Upper lobe of right lung (tissue), 1 donor: Measurements from ENCODE around the gene TAF8. TPM values are rescaled to one million over a fixed set of nuclear protein-coding genes. Genes with fewer than 3 reads are reported as not detected.

Experiments
- ATAC-seq: fragments of 200-7000 bp; cut with Tn5 transposase; one replicate; pipeline ENCODE4 v1.9.1; 2020; ENCODE audit warnings: mild to moderate bottlenecking, moderate library complexity
- DNase-seq: peaks from one replicate; pipeline ENCODE4 v3.0.0-alpha.2; 2020
- H3K27ac ChIP-seq: fragments of 200-600 bp; one replicate; pipeline ENCODE4 v1.8.0; 2022
- H3K27me3 ChIP-seq: fragments of 200-600 bp; one replicate; pipeline ENCODE4 v1.8.0; 2022; ENCODE audit warnings: mild to moderate bottlenecking
- H3K36me3 ChIP-seq: fragments of 200-600 bp; one replicate; pipeline ENCODE4 v1.8.0; 2022
- H3K4me1 ChIP-seq: fragments of 200-600 bp; one replicate; pipeline ENCODE4 v1.8.0; 2022
- H3K4me3 ChIP-seq: fragments of 200-600 bp; one replicate; pipeline ENCODE4 v1.8.0; 2022; ENCODE audit warnings: mild to moderate bottlenecking
- H3K9me3 ChIP-seq: fragments of 200-600 bp; one replicate; pipeline ENCODE4 v1.8.0; 2022
- intact Hi-C: fragments of 100-400 bp; cut with DNase I; formaldehyde crosslinking; loops from one replicate; pipeline ENCODE4 v1.11.0; 2022
- total RNA-seq: library from RNA; stranded (reverse); fragmentation: NEBNext Ultra II Directional; extraction: Animal tissue kit (Norgen Biotek cat#: 25700); gene quantifications from one replicate; pipeline ENCODE4 v1.2.1, GENCODE V29; 2021
- TF ChIP-seq, protein P1 (sequence below): fragments of 200-600 bp; IDR thresholded peaks from one replicate; pipeline ENCODE4 v1.8.0; 2022; ENCODE audit warnings: antibody characterized with exemption
- donor health status: DM: no; HTN: yes; CAD: no; lungs with severe emphysema.

TAF8 gene
- total RNA-seq, 1 donor from 2014 or later, result 31.1 TPM

DNA sequence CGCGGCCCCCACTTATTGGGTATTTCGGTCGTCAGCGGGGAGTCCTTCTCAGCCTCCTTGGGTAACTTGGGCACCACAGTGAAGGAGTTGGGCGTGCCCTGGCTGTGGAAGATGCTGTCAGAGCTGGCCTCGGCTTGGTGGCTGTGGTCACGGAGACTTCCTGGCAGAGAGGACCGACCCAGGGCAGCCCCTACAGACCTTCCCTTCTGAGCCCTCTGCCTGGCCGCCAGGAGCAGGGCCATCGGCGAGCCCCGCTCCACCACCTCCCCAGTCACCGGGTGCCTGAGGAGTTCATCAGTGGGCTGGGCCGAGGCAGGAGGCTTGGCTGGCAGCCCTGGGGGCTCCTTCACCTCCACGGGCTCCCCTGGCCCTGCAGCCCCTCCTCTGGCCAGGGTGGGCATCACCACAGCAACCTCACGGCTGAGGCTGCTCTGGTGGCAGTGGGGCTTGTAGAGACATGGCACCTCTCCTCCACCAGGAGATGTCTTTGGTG, 54.9 kb downstream of the TAF8 start:
- intact Hi-C loops, result no loop called here
- peaks cover 15% of the 10 kb centered on the region for H3K4me1 ChIP-seq
- DNase-seq (no peak), ATAC-seq (no peak)
- H3K9me3 ChIP-seq, result no peaks in the 10 kb centered on the region
- no peaks in the 10 kb centered on the region for H3K36me3 ChIP-seq
- TF ChIP-seq, protein P1, sequence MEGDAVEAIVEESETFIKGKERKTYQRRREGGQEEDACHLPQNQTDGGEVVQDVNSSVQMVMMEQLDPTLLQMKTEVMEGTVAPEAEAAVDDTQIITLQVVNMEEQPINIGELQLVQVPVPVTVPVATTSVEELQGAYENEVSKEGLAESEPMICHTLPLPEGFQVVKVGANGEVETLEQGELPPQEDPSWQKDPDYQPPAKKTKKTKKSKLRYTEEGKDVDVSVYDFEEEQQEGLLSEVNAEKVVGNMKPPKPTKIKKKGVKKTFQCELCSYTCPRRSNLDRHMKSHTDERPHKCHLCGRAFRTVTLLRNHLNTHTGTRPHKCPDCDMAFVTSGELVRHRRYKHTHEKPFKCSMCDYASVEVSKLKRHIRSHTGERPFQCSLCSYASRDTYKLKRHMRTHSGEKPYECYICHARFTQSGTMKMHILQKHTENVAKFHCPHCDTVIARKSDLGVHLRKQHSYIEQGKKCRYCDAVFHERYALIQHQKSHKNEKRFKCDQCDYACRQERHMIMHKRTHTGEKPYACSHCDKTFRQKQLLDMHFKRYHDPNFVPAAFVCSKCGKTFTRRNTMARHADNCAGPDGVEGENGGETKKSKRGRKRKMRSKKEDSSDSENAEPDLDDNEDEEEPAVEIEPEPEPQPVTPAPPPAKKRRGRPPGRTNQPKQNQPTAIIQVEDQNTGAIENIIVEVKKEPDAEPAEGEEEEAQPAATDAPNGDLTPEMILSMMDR, result no peak
- no peaks in the 10 kb centered on the region for H3K27me3 ChIP-seq
- H3K27ac ChIP-seq, result no peak overlapping the region
- no peak overlapping the region for H3K4me3 ChIP-seq

DNA sequence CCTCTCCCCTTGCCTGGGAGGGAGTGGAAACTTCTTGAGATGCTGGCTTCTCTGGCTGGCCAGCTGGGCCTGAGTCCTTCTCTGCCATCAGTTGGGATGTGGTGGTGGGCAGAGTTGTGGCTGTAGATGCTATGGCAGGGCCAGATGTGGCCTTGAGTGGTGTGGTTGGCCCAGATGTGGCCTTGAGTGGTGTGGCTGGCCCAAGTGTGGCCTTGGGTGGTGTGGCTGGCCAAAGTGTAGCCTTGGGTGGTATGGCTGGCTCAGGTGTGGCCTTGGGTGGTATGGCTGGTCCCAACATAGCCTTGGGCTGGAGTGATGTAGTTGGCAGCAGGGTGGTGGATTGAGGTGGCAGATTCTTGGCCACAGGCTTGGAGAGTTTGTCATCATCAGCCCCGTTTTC, 55.4 kb downstream of the TAF8 start:
- ATAC-seq (no peak), DNase-seq (no peak)
- no peaks in the 10 kb centered on the region for H3K27me3 ChIP-seq
- H3K27ac ChIP-seq, result no peak overlapping the region
- H3K4me3 ChIP-seq, result no peak overlapping the region
- H3K4me1 ChIP-seq, result peaks cover 13% of the 10 kb centered on the region
- intact Hi-C loops, result no loop called here
- H3K36me3 ChIP-seq, result no peaks in the 10 kb centered on the region
- TF ChIP-seq, protein P1, result no peak
- no peaks in the 10 kb centered on the region for H3K9me3 ChIP-seq

DNA sequence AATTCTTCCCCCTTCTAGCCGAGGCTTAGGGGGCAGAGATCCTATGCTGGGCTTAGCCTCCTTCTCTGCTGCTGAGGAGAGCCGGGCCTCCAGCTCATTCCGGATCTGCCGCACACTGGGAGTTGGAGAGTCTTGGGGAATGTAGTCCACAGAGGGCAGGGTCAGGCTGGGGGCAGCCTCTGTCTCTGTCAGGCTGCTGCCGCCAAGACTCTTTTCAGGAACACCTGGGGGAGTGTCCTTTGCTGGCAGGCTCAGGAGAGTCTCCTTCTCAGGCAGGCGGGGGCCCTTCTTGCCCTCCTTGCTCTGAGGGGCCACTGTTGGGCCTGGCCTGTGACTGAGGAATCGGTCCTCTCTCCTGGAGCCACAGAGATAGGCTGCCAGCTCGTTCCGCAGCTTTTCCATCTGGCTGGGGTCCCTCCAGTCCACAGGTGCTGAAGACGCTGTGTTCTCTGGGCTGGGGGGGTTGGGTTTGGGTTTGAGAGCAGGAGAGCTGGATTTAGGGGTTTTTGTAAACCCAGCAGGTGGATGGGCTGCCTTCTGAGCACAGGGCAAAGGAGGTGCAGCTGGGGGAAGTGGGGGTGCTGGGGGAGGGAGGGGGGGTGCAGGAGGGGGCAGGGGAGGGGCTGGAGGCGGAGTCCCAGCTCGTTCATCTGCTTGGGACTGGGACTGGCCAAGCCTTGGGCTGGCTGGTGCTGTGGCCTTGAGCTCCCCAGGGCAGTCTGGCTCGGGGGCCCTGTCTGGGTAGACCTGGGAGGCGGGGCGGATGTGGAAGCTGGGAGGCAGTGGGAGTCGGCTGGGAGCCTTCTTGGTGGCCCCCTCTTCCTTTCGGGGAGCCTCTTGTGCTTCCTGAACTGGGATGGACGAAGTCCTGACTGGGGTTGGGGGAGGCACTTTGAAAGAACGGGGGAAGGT, 56.0 kb downstream of the TAF8 start:
- Histone ChIP-seq H3K27ac (no peak overlapping the region), H3K4me3 (no peak overlapping the region), H3K27me3 (no peaks in the 10 kb centered on the region), H3K36me3 (no peaks in the 10 kb centered on the region), H3K4me1 (peaks cover 9% of the 10 kb centered on the region), H3K9me3 (no peaks in the 10 kb centered on the region)
- DNase-seq, result no peak
- ATAC-seq, result no peak
- TF ChIP-seq, protein P1, result no peak
- intact Hi-C loops, result no loop called here

DNA sequence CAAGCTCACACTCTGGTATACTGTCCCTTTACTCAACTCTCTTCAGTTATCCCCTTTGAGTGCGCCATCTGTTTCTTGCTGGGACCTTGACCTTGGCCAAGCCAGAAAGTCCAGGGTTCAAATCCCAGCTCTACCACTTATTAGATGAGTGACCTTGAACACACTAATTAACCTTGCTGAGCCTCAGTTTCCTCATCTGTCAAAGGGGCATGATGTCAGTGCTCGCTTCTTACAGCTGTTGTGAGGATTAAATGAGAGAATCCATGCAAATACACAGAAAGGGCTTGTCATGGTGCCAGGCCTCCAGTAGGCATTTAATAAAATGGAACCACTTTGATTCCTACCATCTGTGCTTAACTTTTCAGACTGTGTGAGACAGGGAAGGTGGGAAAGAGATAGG, 57.7 kb downstream of the TAF8 start:
- no peak overlapping the region for H3K4me3 ChIP-seq
- H3K4me1 ChIP-seq, result peaks cover 9% of the 10 kb centered on the region
- ATAC-seq (no peak), DNase-seq (no peak)
- no peaks in the 10 kb centered on the region for H3K27me3 ChIP-seq
- intact Hi-C loops, result no loop called here
- H3K36me3 ChIP-seq, result no peaks in the 10 kb centered on the region
- no peaks in the 10 kb centered on the region for H3K9me3 ChIP-seq
- TF ChIP-seq, protein P1, result no peak
- no peak overlapping the region for H3K27ac ChIP-seq

DNA sequence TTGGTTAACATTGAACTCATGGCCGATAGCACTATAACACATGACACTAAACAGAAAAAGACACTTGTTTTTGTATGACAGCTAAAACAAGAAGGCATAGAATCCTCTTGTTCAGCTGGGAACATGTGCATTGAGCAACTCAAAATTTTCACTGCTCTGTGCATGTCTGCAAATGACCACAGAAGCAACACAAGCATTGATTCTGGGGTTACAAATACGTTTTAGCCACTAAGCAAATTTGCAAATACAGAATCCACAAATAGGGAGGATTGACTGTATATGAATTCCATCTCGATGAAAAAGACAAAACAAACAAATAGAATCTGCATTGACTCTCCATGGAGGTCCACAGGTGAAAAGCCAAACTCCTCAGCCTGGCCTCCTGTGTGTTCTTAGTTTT, 60.4 kb downstream of the TAF8 start:
- DNase-seq (no peak), ATAC-seq (no peak)
- H3K36me3 ChIP-seq, result no peaks in the 10 kb centered on the region
- H3K27me3 ChIP-seq, result no peaks in the 10 kb centered on the region
- intact Hi-C loops, result no loop called here
- no peak overlapping the region for H3K4me3 ChIP-seq
- H3K9me3 ChIP-seq, result no peaks in the 10 kb centered on the region
- no peak overlapping the region for H3K27ac ChIP-seq
- TF ChIP-seq, protein P1, result no peak
- H3K4me1 ChIP-seq, result no peaks in the 10 kb centered on the region
